ENCODE data around the gene GPR137. TPM values are rescaled to one million over a fixed set of nuclear protein-coding genes. Genes with fewer than 3 reads are reported as not detected.

GPR137 gene
- total RNA-seq, 1 experiment from 2014 or later: 16.1 TPM

- no peaks in the 10 kb centered on the region for H3K9me3 ChIP-seq (replicated peaks)
- H3K27me3 ChIP-seq: no peaks in the 10 kb centered on the region
- H3K4me1 ChIP-seq: peaks cover 10% of the 10 kb centered on the region
- no peak overlapping the region for H3K27ac ChIP-seq
- peak; percentile 80 to 83 for DNase-seq
- H3K4me3 ChIP-seq: no peak overlapping the region
- H3K36me3 ChIP-seq: no peaks in the 10 kb centered on the region
These were observed 49.4 kb downstream of the GPR137 start for GRCh38 chr11:64334764-64335735.

GRCh38 chr11:64337538-64338249 is 52.0 kb downstream of the GPR137 start:
- Histone ChIP-seq H3K27ac (no peak overlapping the region), H3K4me3 (no peak overlapping the region), H3K9me3 (replicated peaks) (no peaks in the 10 kb centered on the region), H3K27me3 (no peaks in the 10 kb centered on the region), H3K36me3 (no peaks in the 10 kb centered on the region), H3K4me1 (0 out of 2 replicates have a peak, but pooled peaks cover 5% of the 10 kb centered on the region)
- DNase-seq: no peak

GRCh38 chr11:64338716-64339115 is 53.1 kb downstream of the GPR137 start:
- no peaks in the 10 kb centered on the region for H3K9me3 ChIP-seq (replicated peaks)
- no peak overlapping the region for H3K4me3 ChIP-seq
- no peaks in the 10 kb centered on the region for H3K36me3 ChIP-seq
- no peak overlapping the region for H3K27ac ChIP-seq
- no peak for DNase-seq
- H3K4me1 ChIP-seq: 0 out of 2 replicates have a peak, but pooled peaks cover 5% of the 10 kb centered on the region
- no peaks in the 10 kb centered on the region for H3K27me3 ChIP-seq

Other genes starting within 250 kb of the GPR137 start
- gene FLRT1, start 249.9 kb upstream of the GPR137 start, total RNA-seq (2014; rRNA removed; shearing (Covaris generic)): 0.76 and 1.4 TPM in 2 replicates
- gene MACROD1, start 119.7 kb upstream of the GPR137 start, total RNA-seq (2014; rRNA removed; shearing (Covaris generic)): 25.6 and 26.3 TPM in 2 replicates
- 283 and 302 TPM in 2 replicates for gene STIP1, start 99.7 kb upstream of the GPR137 start, total RNA-seq (2014; rRNA removed; shearing (Covaris generic))
- 4.9 and 8.6 TPM in 2 replicates for gene FERMT3, start 79.1 kb upstream of the GPR137 start, total RNA-seq (2014; rRNA removed; shearing (Covaris generic))
- 18.6 and 24.9 TPM in 2 replicates for gene TRPT1, start 59.7 kb upstream of the GPR137 start, total RNA-seq (2014; rRNA removed; shearing (Covaris generic))
- 20.7 and 21.1 TPM in 2 replicates for gene NUDT22, start 59.6 kb upstream of the GPR137 start, total RNA-seq (2014; rRNA removed; shearing (Covaris generic))
- gene DNAJC4, start 55.3 kb upstream of the GPR137 start, total RNA-seq (2014; rRNA removed; shearing (Covaris generic)): 2.0 and 5.3 TPM in 2 replicates
- gene VEGFB, start 51.3 kb upstream of the GPR137 start, total RNA-seq (2014; rRNA removed; shearing (Covaris generic)): 26.4 and 27.8 TPM in 2 replicates
- gene FKBP2, start 44.8 kb upstream of the GPR137 start, total RNA-seq (2014; rRNA removed; shearing (Covaris generic)): 53.1 and 53.5 TPM in 2 replicates
- gene PPP1R14B, start 38.9 kb upstream of the GPR137 start, total RNA-seq (2014; rRNA removed; shearing (Covaris generic)): 556 and 639 TPM in 2 replicates
- 35.8 and 38.3 TPM in 2 replicates for gene PLCB3, start 34.3 kb upstream of the GPR137 start, total RNA-seq (2014; rRNA removed; shearing (Covaris generic))
- gene BAD, start 1.2 kb upstream of the GPR137 start, total RNA-seq (2014; rRNA removed; shearing (Covaris generic)): 25.9 and 32.0 TPM in 2 replicates
- gene KCNK4, start 5.5 kb downstream of the GPR137 start, total RNA-seq (2014; rRNA removed; shearing (Covaris generic)): not detected in 2 replicates
- not detected in 2 replicates for gene CATSPERZ, start 14.5 kb downstream of the GPR137 start, total RNA-seq (2014; rRNA removed; shearing (Covaris generic))
- gene ESRRA, start 19.7 kb downstream of the GPR137 start, total RNA-seq (2014; rRNA removed; shearing (Covaris generic)): 22.6 and 23.8 TPM in 2 replicates
- 185 and 215 TPM in 2 replicates for gene TRMT112, start 31.7 kb downstream of the GPR137 start, total RNA-seq (2014; rRNA removed; shearing (Covaris generic))
- gene PRDX5, start 32.3 kb downstream of the GPR137 start, total RNA-seq (2014; rRNA removed; shearing (Covaris generic)): 105 and 130 TPM in 2 replicates
- gene CCDC88B, start 54.4 kb downstream of the GPR137 start, total RNA-seq (2014; rRNA removed; shearing (Covaris generic)): 0.59 and 0.96 TPM in 2 replicates
- 15.4 and 18.6 TPM in 2 replicates for gene RPS6KA4, start 73.3 kb downstream of the GPR137 start, total RNA-seq (2014; rRNA removed; shearing (Covaris generic))